Stimulated activated CD4-positive, alpha-beta T cell treated with anti-CD3 and anti-CD28 coated beads, Interleukin-4, amount 100 ng/mL, for 48 hours (primary cell): Measurements from ENCODE around the gene ARHGEF1.
"Not testable (repeated sequence)": the region's sequence is repeated elsewhere in the genome, so short reads cannot be mapped to it uniquely, and the experiment has no call there.

Experiments used
- DNase-seq, 2 donors: peaks; one replicate each; pipeline ENCODE4 v3.0.0-alpha.2; 2020; ENCODE audit warnings: low read depth in 2 of 2

Gene ARHGEF1

GRCh38 chr19:41905273-41906002, 22.5 kb downstream of the ARHGEF1 start:
- no peak for DNase-seq

GRCh38 chr19:41906271-41906670, 23.3 kb downstream of the ARHGEF1 start:
- DNase-seq, result no peak

- no peak for DNase-seq
These were observed 24.1 kb downstream of the ARHGEF1 start for GRCh38 chr19:41906916-41907680.

DNA sequence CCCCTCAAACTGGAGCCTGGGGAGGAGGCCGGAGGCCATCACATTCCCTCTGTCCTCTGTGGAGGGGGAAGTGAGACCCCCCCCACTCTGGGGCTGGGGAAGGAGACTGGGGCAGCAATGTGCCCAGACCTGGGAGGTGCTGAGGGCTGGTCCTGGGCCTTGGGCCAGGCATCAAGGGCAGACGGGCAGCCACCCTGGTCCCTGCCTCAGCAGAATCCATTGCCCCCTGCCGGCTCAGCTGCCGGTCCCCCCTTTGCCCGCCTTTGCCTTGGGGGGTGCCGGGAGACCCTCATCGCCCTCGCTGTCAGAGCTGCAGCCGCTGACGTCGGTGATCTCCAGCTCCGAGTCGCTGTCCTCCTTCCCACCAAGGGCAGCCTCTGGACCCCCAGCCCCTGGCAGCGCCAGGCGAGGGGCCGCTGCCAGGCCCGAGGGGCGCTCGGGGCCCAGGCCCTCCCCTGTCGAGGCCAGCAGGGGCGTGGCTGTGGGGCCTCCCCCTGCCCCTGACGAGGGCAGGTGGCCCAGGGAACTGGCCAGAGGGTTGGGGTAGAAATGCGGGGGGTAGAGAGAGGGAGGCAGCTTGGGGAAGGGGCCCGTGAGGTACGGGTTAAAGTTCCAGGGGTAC, 25.1 kb downstream of the ARHGEF1 start:
- DNase-seq, result no peak

DNA sequence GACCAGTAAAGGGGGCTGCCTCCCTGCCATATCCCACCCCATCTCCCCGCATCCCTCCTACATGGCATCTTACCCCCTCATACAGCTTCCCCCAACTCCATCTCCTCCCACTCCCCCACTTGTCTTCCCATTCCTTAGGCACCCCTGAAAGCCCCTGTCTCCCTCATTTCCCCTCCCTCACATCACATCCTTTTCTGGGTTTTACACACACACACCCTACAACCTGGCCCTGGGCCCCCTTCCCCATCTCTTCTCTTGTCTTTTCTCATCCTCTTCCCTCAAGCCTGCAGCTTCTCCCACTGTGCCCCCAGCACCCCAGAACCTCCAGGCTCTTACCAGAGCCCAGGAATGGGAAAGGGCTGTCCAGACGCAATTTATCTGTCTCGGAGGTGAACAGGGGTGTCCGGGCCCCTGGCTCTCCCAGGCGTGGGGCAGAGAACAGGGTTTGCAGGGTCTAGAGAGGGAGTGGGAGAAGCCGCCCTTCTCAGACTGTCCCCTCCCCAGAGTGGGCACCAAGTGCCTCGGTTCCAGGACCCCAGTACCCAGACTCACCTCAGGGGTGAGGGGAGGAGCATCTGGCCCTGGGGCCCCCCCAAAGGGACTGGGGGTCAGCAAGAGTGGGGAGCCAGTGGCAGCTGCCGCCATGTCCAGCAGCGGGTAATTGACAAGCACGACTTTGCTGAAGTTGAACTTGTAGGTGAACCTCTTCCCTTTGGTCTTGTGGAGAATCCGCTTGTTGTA, 25.9 kb downstream of the ARHGEF1 start:
- no peak for DNase-seq

GRCh38 chr19:41909706-41910105, 26.7 kb downstream of the ARHGEF1 start:
- DNase-seq, result no peak

- no peak for DNase-seq
These were observed 27.4 kb downstream of the ARHGEF1 start for GRCh38 chr19:41910240-41910991.

GRCh38 chr19:41910992-41911888, 28.3 kb downstream of the ARHGEF1 start:
- no peak for DNase-seq

DNA sequence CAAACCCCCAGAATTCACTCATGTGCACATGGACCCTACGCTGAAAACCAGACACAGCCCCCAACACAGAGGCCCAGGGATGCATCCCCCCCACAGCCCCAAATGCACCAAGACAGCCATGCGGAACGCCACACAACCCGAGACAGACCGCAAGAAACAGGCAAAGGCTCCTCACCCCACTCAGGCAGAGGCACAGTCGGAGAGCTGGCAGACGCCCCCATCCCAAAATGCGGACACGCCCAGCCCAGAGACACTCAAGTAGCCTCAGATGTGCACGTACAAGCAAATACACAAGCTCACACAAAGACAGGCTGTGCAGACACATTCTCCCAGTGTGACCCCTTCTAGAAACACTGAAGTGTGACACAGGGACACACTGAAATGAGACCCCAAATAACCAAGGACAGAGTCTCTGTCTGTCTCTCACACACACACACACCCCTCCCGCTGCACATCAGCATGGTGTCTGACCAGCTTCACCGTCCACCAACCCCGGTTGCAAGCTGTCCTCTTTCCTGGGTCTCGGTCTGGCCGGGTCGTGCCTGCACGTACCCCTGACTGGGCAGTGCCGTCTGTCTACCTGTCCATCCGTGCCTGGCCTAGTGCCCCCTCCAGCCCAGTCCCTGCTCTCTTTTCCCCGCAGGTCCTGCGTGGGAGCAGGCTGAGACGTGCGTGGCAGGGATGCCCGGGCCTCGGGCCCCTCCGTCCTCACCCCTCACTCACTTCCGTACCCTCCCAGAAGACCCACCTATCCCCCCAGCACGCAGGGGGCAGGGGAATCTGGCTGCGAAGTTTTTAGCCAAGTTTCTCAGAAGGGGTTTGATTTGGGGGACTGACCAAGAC, 29.1 kb downstream of the ARHGEF1 start:
- DNase-seq, result no peak

- DNase-seq, result no peak
These were observed 30.0 kb downstream of the ARHGEF1 start for GRCh38 chr19:41912899-41913537.

GRCh38 chr19:41913538-41914423, 30.8 kb downstream of the ARHGEF1 start:
- no peak for DNase-seq

- DNase-seq, result not testable (repeated sequence)
These were observed 31.4 kb downstream of the ARHGEF1 start for GRCh38 chr19:41914424-41914834.

DNA sequence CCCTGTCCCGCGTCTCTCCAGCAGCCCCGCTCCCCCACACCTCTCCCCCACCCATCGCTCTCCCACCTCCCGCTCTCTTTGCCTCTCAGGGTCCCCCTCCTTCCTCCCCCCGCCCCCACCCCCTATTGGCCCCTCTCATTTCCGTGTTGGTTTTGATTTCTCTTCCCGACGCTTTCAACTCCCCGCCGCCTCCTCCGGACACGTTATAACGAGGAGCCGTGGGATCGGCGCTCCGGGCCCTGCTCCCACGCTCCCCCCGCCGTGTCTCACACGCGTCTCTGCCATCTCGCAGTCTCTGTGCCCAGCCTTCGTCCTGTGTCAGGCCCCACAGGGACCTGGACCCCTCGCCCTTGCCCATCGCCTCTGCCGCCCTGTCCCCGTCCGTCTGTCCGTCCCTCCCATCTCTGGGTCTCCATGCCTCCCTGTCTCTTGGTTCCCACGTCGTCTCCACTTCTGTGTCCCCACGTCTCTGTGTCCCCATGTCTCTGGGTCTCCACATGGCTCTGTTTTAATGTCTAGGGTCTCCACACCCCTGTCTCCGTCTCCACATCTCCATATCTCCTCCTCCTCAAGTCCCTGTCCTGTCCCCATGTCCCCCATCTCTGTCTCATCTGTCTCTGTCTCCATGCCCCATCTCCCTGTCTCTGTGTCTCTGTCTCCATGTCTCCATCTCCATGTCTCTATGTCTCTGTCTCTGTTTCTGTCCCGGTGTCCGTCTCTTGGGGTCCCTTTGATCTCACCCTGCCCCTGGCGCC, 32.2 kb downstream of the ARHGEF1 start:
- DNase-seq, result no peak

DNA sequence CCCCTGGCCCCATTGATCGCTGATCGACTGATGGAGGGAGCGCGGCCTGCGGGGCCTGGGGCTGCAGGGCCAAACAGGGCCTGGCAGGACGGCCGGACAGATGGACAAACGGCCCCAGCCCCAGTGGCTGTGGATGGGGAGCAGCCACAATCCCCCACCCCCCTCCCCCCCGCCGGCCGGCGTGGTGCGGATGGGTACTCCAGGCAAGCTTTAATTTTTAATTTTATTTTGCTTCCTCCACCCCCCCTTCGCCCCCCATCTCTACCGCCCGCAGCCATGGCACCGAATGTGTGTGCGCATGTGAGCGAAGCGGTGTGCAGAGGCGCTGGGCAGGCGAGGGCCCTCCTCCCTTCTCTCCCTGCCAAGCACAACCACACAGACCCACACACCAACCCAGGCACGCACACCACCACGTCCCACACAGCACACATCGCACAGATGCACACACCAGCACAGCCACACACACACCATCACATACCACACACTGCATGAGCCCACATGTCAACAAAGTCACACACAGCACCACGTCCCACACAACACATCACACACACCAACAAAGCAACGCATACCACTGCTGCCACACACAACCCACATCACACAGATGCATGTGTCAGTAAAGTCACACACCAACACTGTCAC, 32.9 kb downstream of the ARHGEF1 start:
- no peak for DNase-seq

- no peak for DNase-seq
These were observed 34.7 kb downstream of the ARHGEF1 start for GRCh38 chr19:41917676-41918075.

GRCh38 chr19:41918095-41918494, 35.1 kb downstream of the ARHGEF1 start:
- DNase-seq, result no peak
